ENCODE data around the gene HEXIM1.

DNA sequence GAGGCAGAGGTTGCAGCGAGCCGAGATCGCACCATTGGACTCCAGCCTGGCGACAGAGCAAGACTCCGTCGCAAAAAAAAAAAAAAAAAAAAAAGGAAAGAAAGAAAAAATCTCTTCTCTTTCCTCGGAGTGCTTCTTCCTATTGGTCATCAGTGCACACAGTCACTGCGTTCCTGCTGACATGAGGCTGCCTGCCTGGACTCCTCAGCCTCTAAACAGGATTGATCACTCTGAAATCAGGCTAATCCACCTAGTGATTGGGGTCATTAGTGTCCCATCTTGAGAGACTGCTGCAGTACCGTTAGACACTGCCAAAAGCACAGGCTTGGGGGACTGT lies 46.8 kb upstream of the HEXIM1 start:
- TF ChIP-seq EZH2 (IDR thresholded peaks at IDR 0.05) (no peak), POLR2AphosphoS5 (IDR thresholded peaks at IDR 0.05; ENCODE audit: borderline replicate concordance, low read depth, low read length) (no peak)
